ENCODE results near the gene FBXL13.
"Not testable (repeated sequence)": the region's sequence is repeated elsewhere in the genome, so short reads cannot be mapped to it uniquely, and the experiment has no call there.

The FBXL13 gene

GRCh38 chr7:102934701-102935100 is 139.9 kb downstream of the FBXL13 start:
- DNase-seq (ENCODE audit: low spot score), result no peak

DNA sequence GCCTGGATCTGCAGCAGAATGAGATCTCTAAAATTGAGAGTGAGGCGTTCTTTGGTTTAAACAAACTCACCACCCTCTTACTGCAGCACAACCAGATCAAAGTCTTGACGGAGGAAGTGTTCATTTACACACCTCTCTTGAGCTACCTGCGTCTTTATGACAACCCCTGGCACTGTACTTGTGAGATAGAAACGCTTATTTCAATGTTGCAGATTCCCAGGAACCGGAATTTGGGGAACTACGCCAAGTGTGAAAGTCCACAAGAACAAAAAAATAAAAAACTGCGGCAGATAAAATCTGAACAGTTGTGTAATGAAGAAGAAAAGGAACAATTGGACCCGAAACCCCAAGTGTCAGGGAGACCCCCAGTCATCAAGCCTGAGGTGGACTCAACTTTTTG is 140.4 kb downstream of the FBXL13 start:
- DNase-seq (ENCODE audit: low spot score), result no peak

DNA sequence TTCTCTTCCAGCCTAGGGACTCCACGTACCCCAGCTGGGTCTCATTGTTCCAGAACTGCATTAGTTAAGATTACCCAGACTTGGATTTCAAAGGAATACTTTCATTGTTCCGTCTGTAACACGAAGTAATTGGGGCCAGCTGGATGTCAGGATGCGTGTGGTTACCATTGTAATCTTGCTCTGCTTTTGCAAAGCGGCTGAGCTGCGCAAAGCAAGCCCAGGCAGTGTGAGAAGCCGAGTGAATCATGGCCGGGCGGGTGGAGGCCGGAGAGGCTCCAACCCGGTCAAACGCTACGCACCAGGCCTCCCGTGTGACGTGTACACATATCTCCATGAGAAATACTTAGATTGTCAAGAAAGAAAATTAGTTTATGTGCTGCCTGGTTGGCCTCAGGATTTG is 140.8 kb downstream of the FBXL13 start:
- no peak for DNase-seq (ENCODE audit: low spot score)

- no peak for DNase-seq (ENCODE audit: low spot score)
Observed at GRCh38 chr7:102931757-102932156, 142.8 kb downstream of the FBXL13 start.

DNA sequence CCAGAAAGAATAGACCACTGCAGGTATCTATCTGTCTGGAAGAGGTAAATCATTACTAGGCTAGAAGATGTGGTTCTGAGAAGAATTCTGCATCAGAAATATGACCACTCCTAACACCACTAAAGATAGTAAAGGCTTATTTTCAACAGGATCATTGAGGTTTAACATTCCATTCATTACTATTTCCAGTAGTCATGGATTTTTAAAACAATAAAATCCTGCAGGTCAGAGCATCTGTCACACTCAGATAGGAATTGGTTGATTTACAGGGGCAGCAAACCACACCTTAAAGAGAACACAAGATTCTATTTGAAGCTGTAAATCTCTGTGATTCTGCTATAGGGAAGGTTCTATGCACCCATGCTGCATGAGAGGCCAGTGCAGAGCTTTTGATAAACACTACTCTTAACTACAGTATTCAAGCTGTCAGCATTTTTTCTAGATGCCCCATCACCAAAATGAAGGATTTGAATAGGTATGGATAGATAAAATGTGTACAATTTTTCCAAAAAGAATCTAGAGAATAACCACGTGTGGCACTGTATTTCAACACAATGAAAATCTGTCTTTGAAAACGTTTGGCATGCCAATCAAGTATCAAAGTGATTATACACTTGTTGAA is 147.2 kb downstream of the FBXL13 start:
- DNase-seq (ENCODE audit: low spot score), result no peak

- DNase-seq (ENCODE audit: low spot score), result no peak
Observed at GRCh38 chr7:102926783-102927140, 147.8 kb downstream of the FBXL13 start.

DNA sequence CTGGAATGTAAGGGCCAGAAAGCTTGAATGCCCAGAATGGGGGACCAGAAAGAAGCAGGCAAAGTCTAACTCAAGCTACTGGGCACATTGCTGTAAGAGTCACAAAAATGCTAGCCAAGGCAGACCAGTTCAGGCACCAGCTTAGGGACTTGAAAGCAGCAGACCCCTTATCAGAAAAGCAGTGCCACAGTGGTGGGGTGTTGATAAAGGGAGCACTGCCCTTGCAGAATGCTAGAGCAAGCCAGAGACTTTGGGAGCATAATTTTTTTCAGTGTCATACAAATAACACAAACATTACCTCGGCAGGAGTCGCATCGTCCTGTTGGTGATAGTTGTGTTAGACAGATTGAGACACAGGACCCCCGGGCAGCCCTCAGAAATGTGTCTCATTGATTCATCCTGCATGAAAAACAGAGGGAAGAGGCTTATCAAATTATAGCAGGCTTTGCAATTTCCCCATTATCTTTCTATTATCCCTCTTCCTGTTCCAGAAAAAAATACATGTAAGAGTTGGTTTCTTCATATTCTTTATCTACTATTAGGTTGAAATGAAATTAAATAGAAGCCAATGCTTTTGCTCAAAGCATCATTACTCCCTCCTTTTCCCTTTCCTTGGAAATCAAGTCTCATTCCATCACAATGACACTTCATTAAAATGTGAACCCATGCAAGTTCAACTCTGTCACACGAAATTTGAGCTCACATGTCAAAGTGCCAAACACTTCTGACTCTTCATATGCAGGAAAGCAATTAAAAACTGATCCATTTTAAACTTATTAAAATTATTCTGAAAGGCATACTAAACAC is 148.4 kb downstream of the FBXL13 start:
- DNase-seq (ENCODE audit: low spot score), result peak; percentile 44

- DNase-seq (ENCODE audit: low spot score), result no peak
Observed at GRCh38 chr7:102918845-102919244, 155.8 kb downstream of the FBXL13 start.

DNA sequence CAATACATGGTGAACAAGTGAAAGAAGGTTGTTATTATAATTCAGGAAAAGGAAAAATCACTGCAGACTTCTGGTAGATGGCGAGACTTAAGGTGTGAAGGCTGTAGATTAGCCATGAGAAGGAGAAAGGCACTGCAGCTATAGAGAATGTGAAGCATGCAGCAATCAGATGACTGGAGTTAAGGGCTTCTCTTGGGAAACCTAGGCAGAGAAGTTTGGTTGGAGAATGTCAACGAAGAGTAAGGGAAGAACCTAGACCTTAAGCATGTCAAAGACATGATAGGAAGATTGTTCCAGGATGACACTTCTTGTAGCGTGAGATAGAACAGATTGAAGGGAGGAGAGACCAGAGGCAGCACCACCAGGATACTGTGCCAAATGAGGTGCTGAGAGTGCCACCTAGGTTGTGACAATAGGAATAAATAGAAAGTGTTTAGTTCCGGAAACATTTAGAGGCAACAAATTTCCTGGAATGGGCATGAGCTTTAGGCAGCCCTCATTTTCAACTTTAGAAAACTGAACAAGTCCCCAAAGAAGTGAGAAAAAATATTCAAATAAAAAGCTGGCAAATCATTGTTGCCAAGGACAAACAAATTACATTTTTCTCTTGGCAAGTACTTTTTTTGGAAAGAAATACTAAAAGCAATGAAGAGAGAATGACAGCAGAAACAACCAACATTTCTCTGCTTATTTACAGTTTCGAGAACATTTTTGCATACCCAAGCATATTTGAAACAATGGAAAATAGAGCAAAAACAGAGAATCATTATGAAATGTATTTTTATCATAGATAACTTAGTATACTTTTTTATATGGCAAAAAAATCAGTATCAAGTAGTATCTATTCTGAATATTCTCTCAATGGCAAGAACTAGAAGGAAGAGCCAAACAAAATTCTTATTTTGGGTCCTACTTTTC is 156.9 kb downstream of the FBXL13 start:
- no peak for DNase-seq (ENCODE audit: low spot score)

DNA sequence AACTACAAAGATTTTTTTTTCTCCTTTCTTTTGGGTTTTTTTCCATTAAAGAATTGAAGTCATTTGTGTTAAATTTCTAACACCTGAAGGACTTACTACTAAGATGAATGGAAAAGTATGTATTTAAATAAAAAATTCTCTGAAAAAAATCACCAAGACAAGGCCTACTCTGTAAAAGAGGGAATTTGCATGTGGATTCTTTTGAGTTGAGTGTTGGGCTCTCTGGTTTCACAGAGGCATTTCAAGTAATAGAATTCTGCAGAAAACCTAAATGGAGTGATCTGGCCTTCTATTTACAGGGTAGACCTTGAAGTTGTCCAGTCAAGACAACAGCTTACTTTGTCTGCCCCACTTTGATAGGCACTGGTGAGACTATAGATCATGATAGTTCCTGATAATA is 157.7 kb downstream of the FBXL13 start:
- DNase-seq (ENCODE audit: low spot score), result no peak

GRCh38 chr7:102916426-102916825 is 158.2 kb downstream of the FBXL13 start:
- no peak for DNase-seq (ENCODE audit: low spot score)

DNA sequence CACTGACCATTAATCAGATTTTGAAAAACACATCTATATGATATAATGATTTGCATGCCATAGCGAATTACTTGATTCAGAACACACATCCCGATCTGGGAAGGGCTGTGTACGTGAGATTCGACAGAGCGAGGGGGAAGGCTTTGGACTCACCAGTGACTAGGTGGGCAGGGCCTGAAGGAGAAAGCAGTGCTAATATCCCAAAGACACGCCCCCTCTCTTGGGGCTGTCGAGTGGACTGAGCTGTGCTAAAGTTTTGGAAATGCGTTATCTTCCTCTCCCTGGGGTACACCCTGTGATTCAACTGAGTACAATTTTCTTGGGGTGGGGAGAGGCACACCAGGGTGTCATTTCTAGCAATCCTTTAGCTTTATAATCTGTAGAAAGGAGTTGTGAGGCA is 160.0 kb downstream of the FBXL13 start:
- no peak for DNase-seq (ENCODE audit: low spot score)

DNA sequence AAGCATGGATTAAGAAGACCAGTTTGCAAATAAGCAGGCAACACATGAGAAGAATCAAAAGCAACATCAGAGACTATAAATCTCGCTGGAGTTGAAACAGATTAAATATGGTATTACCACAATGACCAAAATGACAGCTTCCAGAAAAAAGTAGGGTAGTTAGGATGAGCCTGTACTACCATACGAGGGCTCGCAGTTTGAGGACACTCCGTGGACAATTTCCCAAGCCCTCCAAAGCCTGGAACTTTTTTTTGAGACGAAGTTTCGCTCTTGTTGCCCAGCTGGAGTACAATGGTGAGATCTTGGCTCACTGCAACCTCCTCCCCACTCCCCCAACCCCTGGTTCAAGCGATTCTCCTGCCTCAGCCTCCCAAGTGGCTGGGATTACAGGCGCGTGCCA is 160.8 kb downstream of the FBXL13 start:
- no peak for DNase-seq (ENCODE audit: low spot score)

- no peak for DNase-seq (ENCODE audit: low spot score)
Observed at GRCh38 chr7:102912742-102913141, 161.9 kb downstream of the FBXL13 start, which contains the start of gene LRRC17. Gene LRRC17, plus strand, starts transcription at chr7:102913000. Its CDS starts 20,914 bp downstream, at chr7:102933914.

DNA sequence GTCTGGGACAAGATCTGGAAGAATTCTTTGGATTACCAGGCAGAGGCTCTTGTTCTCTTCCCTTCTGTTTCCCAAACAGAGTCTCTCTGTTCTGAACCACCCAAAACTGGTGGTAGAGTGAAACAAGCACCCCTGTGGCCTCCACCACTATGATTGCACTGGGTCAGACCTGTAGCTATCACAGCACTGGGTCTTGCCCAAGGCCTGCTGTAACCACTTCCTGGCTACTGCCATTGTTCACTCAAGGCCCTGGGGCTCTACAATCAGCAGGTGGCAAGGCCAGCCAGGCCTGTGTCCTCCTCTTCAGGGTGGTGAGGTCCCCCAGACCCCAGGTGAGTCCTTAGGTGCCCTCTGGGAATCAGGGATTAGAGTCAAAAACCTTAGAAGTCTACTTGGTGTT is 165.9 kb downstream of the FBXL13 start:
- no peak for DNase-seq (ENCODE audit: low spot score)

- DNase-seq (ENCODE audit: low spot score), result not testable (repeated sequence)
Observed at GRCh38 chr7:102903576-102903975, 171.0 kb downstream of the FBXL13 start.

GRCh38 chr7:102902052-102902451 is 172.5 kb downstream of the FBXL13 start:
- not testable (repeated sequence) for DNase-seq (ENCODE audit: low spot score)

GRCh38 chr7:102898532-102898859 is 176.1 kb downstream of the FBXL13 start:
- DNase-seq (ENCODE audit: low spot score), result no peak

DNA sequence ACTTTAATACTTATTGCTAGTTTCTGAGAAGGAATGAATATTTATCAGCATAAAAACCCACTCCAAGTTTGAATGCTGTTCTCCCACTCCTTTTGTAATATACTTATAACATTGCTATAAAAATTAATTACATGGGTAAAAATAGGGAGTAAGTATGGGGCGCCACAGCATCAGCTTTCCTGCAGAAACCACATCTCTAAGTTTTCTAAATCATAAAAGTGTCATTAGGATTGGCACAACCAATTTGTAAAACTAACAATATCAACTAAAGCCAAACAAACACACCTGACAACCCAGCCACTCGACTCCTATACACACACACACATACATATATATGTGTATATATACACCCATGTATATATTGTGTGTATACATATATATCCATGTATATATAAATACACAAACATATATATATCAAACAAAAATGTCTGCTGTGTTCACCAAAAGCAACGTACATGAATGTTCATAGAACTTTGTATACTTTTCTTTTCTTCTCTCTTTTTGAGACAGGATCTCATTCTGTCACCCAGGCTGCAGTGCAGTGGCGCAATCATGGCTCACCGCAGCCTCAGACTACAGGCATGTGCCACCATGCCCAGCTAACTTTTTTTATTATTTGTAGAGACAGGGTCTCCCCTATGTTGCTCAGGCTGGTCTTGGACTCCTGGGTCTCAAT is 176.6 kb downstream of the FBXL13 start:
- DNase-seq (ENCODE audit: low spot score), result no peak

- no peak for DNase-seq (ENCODE audit: low spot score)
Observed at GRCh38 chr7:102897211-102897631, 177.4 kb downstream of the FBXL13 start.

DNA sequence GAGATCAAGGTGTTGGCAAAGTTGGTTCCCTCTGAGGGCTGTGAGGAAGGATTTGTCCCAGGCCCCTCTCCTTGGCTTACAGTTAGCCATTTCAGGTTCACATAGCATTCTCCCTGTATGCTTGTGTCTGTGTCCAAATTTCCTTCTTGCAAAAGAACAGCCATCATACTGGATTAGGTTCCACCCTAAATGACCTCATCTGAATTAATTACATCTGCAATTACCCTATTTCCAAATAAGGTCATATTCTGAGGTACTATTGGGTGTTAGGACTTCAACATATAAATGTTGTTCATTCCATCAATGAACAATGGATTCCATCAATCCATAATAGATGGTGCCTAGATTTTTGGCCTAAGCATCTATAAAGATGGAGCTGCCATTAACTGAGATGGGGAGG is 178.0 kb downstream of the FBXL13 start:
- DNase-seq (ENCODE audit: low spot score), result no peak

- DNase-seq (ENCODE audit: low spot score), result no peak
Observed at GRCh38 chr7:102895602-102896001, 179.0 kb downstream of the FBXL13 start.
